CD4-positive, alpha-beta T cell (primary cell): ENCODE data around the gene SPPL2A. TPM values are rescaled to one million over a fixed set of nuclear protein-coding genes. Genes with fewer than 3 reads are reported as not detected.

Experiments used
- ATAC-seq: fragments of 200-7000 bp; cut with Tn5 transposase; one replicate; pipeline ENCODE4 v1.10.0; 2022; ENCODE audit warnings: mild to moderate bottlenecking; ENCODE audit not compliant: poor library complexity
- CTCF ChIA-PET: fragments of 350-600 bp; sonication (Branson Sonifier 250); formaldehyde crosslinking; loops from one replicate; lab custom pipeline; 2021; ENCODE audit warnings: antibody characterized with exemption, inconsistent platforms; lab: Charles Lee
- POLR2A ChIA-PET: fragments of 350-600 bp; sonication (Branson Sonifier 250); formaldehyde crosslinking; loops from one replicate; lab custom pipeline; 2021; ENCODE audit warnings: antibody characterized with exemption, inconsistent platforms; lab: Charles Lee
- DNase-seq, 14 experiments: peaks; one replicate each; pipeline ENCODE4 v3.0.0-alpha.2; 2013 to 2020; ENCODE audit warnings: mixed read lengths in 2 of 14
- H3K27ac ChIP-seq, 2 donors: one replicate each; pipeline versions ENCODE4 v1.5.1 to v1.7.0; 2013; ENCODE audit warnings: low read length in 2 of 2, low read depth in 1 of 2, mild to moderate bottlenecking in 1 of 2
- H3K27me3 ChIP-seq, 2 experiments: 1 replicate in 1 of 2; 2 replicates in 1 of 2; pipeline versions ENCODE4 v1.6.1 to v1.7.0; 2013; ENCODE audit warnings: low read length in 2 of 2, control low read depth in 1 of 2, mild to moderate bottlenecking in 1 of 2, moderate library complexity in 1 of 2; ENCODE audit not compliant: insufficient read depth in 2 of 2, control insufficient read depth in 1 of 2
- H3K36me3 ChIP-seq: one replicate; pipeline ENCODE4 v1.6.1; 2013; ENCODE audit warnings: low read length, control low read depth; ENCODE audit not compliant: insufficient read depth
- H3K4me1 ChIP-seq: one replicate; pipeline ENCODE4 v1.6.1; 2013; ENCODE audit warnings: low read length, control low read depth; ENCODE audit not compliant: insufficient read depth
- H3K4me3 ChIP-seq: one replicate; pipeline ENCODE4 v1.5.1; 2013; ENCODE audit warnings: mild to moderate bottlenecking, low read length, moderate library complexity
- H3K9me3 ChIP-seq, 2 experiments: 1 replicate in 1 of 2; 2 replicates in 1 of 2; pipeline versions ENCODE4 v1.6.1 to v1.7.0; 2013; ENCODE audit warnings: low read length in 2 of 2, mild to moderate bottlenecking in 2 of 2, control low read depth in 1 of 2, moderate library complexity in 1 of 2; ENCODE audit not compliant: control insufficient read depth in 1 of 2, insufficient read depth in 1 of 2
- H3K27ac Mint-ChIP-seq: one replicate; pipeline ENCODE4 v1.8.0; 2020; ENCODE audit warnings: mixed read lengths
- H3K27me3 Mint-ChIP-seq: one replicate; pipeline ENCODE4 v1.8.0; 2021; ENCODE audit warnings: mixed read lengths
- H3K36me3 Mint-ChIP-seq: one replicate; pipeline ENCODE4 v1.8.0; 2021; ENCODE audit warnings: low read depth, mixed read lengths
- H3K4me1 Mint-ChIP-seq: one replicate; pipeline ENCODE4 v1.8.0; 2021; ENCODE audit warnings: low read depth, mixed read lengths
- H3K4me3 Mint-ChIP-seq: one replicate; pipeline ENCODE4 v1.8.0; 2020; ENCODE audit warnings: mild to moderate bottlenecking, mixed read lengths
- H3K9me3 Mint-ChIP-seq: one replicate; pipeline ENCODE4 v1.8.0; 2020; ENCODE audit warnings: mixed read lengths
- intact Hi-C, 2 experiments: fragments of 100-400 bp; cut with DNase I in 1 of 2; cut with micrococcal nuclease in 1 of 2; formaldehyde crosslinking; loops; one replicate each; pipeline versions ENCODE4 v1.15.1 to v1.9.0; 2023 to 2025; cut with DNase I, micrococcal nuclease
- total RNA-seq, 174 experiments: library from RNA in 2 of 174; stranded (reverse) in 2 of 174; gene quantifications; one replicate each; pipeline ENCODE4 v1.2.3 and lab custom pipeline; 2021 to 2026
- TF ChIP-seq, protein P1 (sequence below): fragments of 200-600 bp; IDR thresholded peaks from one replicate; pipeline ENCODE4 v1.8.0; 2022; ENCODE audit warnings: antibody characterized with exemption, mild to moderate bottlenecking

The SPPL2A gene
- total RNA-seq, 2 experiments from 2014 or later: 26.6 to 30.7 TPM

DNA sequence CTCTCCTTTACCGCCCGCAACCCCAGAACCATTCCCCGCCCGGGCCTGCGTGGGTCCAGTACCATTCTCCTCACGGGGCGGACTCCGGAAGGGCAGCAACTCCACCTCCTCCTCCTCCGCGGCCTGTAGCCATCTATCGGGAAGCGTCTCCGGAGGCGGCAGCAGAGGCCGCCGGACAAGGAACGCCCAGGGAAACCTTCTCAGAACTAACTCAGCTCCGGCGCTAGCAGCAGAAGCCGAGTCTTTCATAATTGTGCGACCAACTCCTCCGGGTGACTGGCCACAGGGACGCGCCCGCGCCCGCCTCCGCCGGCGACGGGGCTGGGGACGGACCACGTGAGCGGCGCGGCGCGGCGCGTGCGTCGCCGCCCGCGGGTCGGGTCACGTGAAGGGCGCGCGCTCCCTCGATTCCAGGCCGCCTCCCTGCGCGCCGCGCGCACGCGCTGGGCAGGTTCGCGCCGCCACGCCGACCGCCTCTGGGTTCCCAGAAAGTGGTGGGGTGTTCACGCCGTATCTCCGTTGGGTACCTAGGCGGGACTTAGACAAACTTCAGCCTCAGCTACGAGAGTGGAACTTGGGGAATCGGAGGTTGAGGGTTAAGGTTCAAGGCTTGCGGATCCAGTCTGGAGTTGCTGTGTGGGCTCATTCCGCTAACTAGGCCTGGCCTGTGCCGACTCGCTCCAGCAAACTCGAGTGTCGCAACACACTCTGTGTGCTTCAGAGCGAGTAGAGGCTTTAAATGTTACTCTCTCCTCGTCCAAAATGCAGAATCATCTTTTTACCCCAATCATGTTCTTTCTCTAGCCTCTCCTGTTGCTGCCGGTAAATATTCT is 78.8 kb downstream of the SPPL2A start, which contains the start of gene TRPM7:
TRPM7 (minus strand) TSS at position 329 of the 833 bp plus-strand sequence; CDS start at position 65, 264 bp downstream.
- no peaks in the 10 kb centered on the region for H3K9me3 Mint-ChIP-seq
- peak within 1 kb of the TSS; percentile 92 to 95 for H3K27ac ChIP-seq
- H3K27me3 ChIP-seq: no peaks in the 10 kb centered on the region
- H3K4me1 Mint-ChIP-seq: peaks cover 62% of the 10 kb centered on the region
- peak within 1 kb of the TSS; percentile 100 for H3K4me3 Mint-ChIP-seq
- peak within 1 kb of the TSS; percentile 81 for H3K4me3 ChIP-seq
- peak; percentile 74 to 97 (median 84) for DNase-seq
- peaks cover 7% of the 10 kb centered on the region for H3K36me3 ChIP-seq
- H3K27me3 Mint-ChIP-seq: no peaks in the 10 kb centered on the region
- peaks cover 45% of the 10 kb centered on the region for H3K36me3 Mint-ChIP-seq
- peak within 1 kb of the TSS; percentile 98 for H3K27ac Mint-ChIP-seq
- TF ChIP-seq, protein P1, sequence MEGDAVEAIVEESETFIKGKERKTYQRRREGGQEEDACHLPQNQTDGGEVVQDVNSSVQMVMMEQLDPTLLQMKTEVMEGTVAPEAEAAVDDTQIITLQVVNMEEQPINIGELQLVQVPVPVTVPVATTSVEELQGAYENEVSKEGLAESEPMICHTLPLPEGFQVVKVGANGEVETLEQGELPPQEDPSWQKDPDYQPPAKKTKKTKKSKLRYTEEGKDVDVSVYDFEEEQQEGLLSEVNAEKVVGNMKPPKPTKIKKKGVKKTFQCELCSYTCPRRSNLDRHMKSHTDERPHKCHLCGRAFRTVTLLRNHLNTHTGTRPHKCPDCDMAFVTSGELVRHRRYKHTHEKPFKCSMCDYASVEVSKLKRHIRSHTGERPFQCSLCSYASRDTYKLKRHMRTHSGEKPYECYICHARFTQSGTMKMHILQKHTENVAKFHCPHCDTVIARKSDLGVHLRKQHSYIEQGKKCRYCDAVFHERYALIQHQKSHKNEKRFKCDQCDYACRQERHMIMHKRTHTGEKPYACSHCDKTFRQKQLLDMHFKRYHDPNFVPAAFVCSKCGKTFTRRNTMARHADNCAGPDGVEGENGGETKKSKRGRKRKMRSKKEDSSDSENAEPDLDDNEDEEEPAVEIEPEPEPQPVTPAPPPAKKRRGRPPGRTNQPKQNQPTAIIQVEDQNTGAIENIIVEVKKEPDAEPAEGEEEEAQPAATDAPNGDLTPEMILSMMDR: no peak
- H3K4me1 ChIP-seq: peaks cover 39% of the 10 kb centered on the region
- ChIA-PET CTCF (interaction anchor here (1.5 kb wide), 1 partner anchor 11 kb away, joined by 5 read pairs; no protein-coding TSS in a partner anchor), POLR2A (interaction anchor here (0.5 to 2.3 kb wide), 9 partner anchors 78 to 1531 kb away, joined by 3 to 16 read pairs (median 5); partner anchors contain the start of genes COPS2, GABPB1 and SPPL2A)
- no peaks in the 10 kb centered on the region for H3K9me3 ChIP-seq
- intact Hi-C loops: loop anchor here (1.0 to 10.0 kb wide), 5 partner anchors 78 to 1812 kb away; partner anchors contain the start of genes SPPL2A (in 2 of the 2), AP4E1 (in 1 of the 2), EID1 (in 1 of the 2) and SECISBP2L (in 1 of the 2)
- ATAC-seq: peak; percentile 76

DNA sequence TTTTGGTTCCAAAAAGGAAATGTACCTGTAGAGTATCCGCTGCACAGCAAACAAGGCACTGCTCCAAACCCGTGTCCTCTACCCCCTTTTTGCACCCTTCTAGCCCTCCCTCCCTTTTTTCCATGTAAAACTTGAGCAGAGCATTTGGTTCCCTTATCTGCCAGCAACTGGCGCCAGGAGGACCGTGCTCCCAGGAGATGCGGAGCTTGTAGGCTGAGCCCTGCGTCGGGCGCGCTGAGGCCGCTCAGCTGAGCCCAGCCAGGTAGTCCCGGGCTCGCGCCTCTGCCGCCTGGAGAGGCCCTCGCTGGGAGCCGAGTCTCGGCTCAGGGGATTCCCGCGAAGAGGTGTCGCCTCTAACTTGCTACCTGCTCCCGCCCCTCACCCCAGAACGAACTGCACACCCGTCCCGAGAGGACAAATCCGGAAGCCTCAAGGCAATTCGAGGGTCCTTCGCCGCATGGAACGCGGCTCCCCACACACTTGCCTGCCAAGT is 79.5 kb downstream of the SPPL2A start:
- Histone ChIP-seq H3K27me3 (no peaks in the 10 kb centered on the region), H3K9me3 (no peaks in the 10 kb centered on the region), H3K4me1 (peaks cover 39% of the 10 kb centered on the region), H3K27ac (peak overlapping the region; percentile 92 to 95), H3K4me3 (peak overlapping the region; percentile 81), H3K36me3 (peaks cover 13% of the 10 kb centered on the region)
- peaks cover 52% of the 10 kb centered on the region for H3K36me3 Mint-ChIP-seq
- peak overlapping the region; percentile 98 for H3K27ac Mint-ChIP-seq
- DNase-seq (peak; percentile 24 to 93 (median 60)), ATAC-seq (peak; percentile 73)
- peak overlapping the region; percentile 100 for H3K4me3 Mint-ChIP-seq
- H3K4me1 Mint-ChIP-seq: peaks cover 68% of the 10 kb centered on the region
- no peaks in the 10 kb centered on the region for H3K27me3 Mint-ChIP-seq
- H3K9me3 Mint-ChIP-seq: no peaks in the 10 kb centered on the region
- POLR2A ChIA-PET: interaction anchor here (0.5 to 2.3 kb wide), 8 partner anchors 79 to 1530 kb away, joined by 3 to 16 read pairs (median 4); partner anchors contain the start of genes COPS2, GABPB1 and SPPL2A
- intact Hi-C loops: loop anchor here (1.0 to 10.0 kb wide), 7 partner anchors 79 to 1811 kb away; partner anchors contain the start of genes SPPL2A (in 2 of the 2), AP4E1 (in 1 of the 2), EID1 (in 1 of the 2) and SECISBP2L (in 1 of the 2)
- TF ChIP-seq, protein P1: no peak
- CTCF ChIA-PET: interaction anchor here (1.5 kb wide), 1 partner anchor 10 kb away, joined by 5 read pairs; no protein-coding TSS in a partner anchor
